IMR-90 (cell line): ENCODE measurements around the gene CHN1. TPM values are rescaled to one million over a fixed set of nuclear protein-coding genes. Genes with fewer than 3 reads are reported as not detected.

ENCODE experiments used
- ATAC-seq: fragments of 200-7000 bp; cut with Tn5 transposase; 2 replicates; pipeline ENCODE4 v1.9.1; 2020; ENCODE audit warnings: low read depth, mild to moderate bottlenecking, moderate library complexity
- BruUV-seq: library from RNA; stranded (reverse); fragments of 400-500 nt; replicated peaks from 2 replicates; lab custom pipeline; 2021; lab: Mats Ljungman, UMichigan
- CTCF ChIA-PET: fragments of 300-600 bp; formaldehyde crosslinking; extraction: SDS; loops from one replicate; lab custom pipeline; 2021; ENCODE audit warnings: antibody characterized with exemption; lab: Yijun Ruan, JAX
- POLR2A ChIA-PET: fragments of 300-600 bp; sonication (Branson Sonifier 250); formaldehyde crosslinking; loops from one replicate; lab custom pipeline; 2022; ENCODE audit warnings: antibody characterized with exemption; ENCODE audit not compliant: unreplicated experiment; lab: Charles Lee
- DNase-seq: peaks from one replicate; pipeline ENCODE4 v3.0.0; 2013
- H2AFZ ChIP-seq: replicated peaks from 2 replicates; pipeline ENCODE3; 2013; ENCODE audit warnings: low read length, mild to moderate bottlenecking; ENCODE audit not compliant: poor library complexity
- H2AK5ac ChIP-seq: 2 replicates; pipeline ENCODE4 v1.6.1; 2013; ENCODE audit warnings: low read depth, low read length, inconsistent platforms
- H2AK9ac ChIP-seq: replicated peaks from 2 replicates; pipeline ENCODE3; 2013; ENCODE audit warnings: mild to moderate bottlenecking, low read depth, low read length, moderate library complexity; ENCODE audit not compliant: poor library complexity
- H2BK120ac ChIP-seq: 2 replicates; pipeline ENCODE4 v1.6.1; 2013; ENCODE audit warnings: low read depth, low read length, inconsistent platforms
- H2BK15ac ChIP-seq: 3 replicates; pipeline ENCODE4 v1.6.1; 2013; ENCODE audit warnings: low read depth, low read length, inconsistent platforms
- H2BK20ac ChIP-seq: 2 replicates; pipeline ENCODE4 v1.6.1; 2013; ENCODE audit warnings: low read depth, mild to moderate bottlenecking, inconsistent platforms, low read length, moderate library complexity
- H2BK5ac ChIP-seq: 2 replicates; pipeline ENCODE4 v1.6.1; 2013; ENCODE audit warnings: mild to moderate bottlenecking, low read depth, low read length, inconsistent platforms; ENCODE audit not compliant: poor library complexity, severe bottlenecking
- H3K14ac ChIP-seq: replicated peaks from 2 replicates; pipeline ENCODE4 v1.6.1; 2013; ENCODE audit warnings: low read depth, low read length, inconsistent platforms
- H3K18ac ChIP-seq: 2 replicates; pipeline ENCODE4 v1.6.1; 2013; ENCODE audit warnings: low read depth, low read length, control low read depth
- H3K23ac ChIP-seq: 2 replicates; pipeline ENCODE4 v1.6.1; 2013; ENCODE audit warnings: low read depth, low read length, inconsistent platforms
- H3K27ac ChIP-seq: 2 replicates; pipeline ENCODE4 v1.5.1; 2013; ENCODE audit warnings: mild to moderate bottlenecking, control low read depth, low read length; ENCODE audit not compliant: insufficient read depth
- H3K27me3 ChIP-seq: 2 replicates; pipeline ENCODE4 v1.6.1; 2013; ENCODE audit warnings: low read length; ENCODE audit not compliant: control insufficient read depth, insufficient read depth
- H3K36me3 ChIP-seq: 2 replicates; pipeline ENCODE4 v1.6.1; 2013; ENCODE audit warnings: low read length, mixed read lengths; ENCODE audit not compliant: control insufficient read depth, insufficient read depth
- H3K4ac ChIP-seq: 2 replicates; pipeline ENCODE4 v1.6.1; 2013; ENCODE audit warnings: low read depth, low read length, inconsistent platforms
- H3K4me1 ChIP-seq: 2 replicates; pipeline ENCODE4 v1.6.1; 2013; ENCODE audit warnings: low read length, mixed read lengths; ENCODE audit not compliant: control insufficient read depth, insufficient read depth
- H3K4me2 ChIP-seq: 2 replicates; pipeline ENCODE4 v1.6.1; 2013; ENCODE audit warnings: low read depth, mild to moderate bottlenecking, control low read depth, low read length, moderate library complexity
- H3K4me3 ChIP-seq: 2 replicates; pipeline ENCODE4 v1.5.1; 2013; ENCODE audit warnings: low read depth, mild to moderate bottlenecking, control low read depth, low read length, moderate library complexity; ENCODE audit not compliant: insufficient read depth
- H3K56ac ChIP-seq: 2 replicates; pipeline ENCODE4 v1.6.1; 2013; ENCODE audit warnings: low read length, inconsistent platforms; ENCODE audit not compliant: insufficient read depth; ENCODE audit errors: extremely low read depth
- H3K79me1 ChIP-seq, 2 experiments: 2 replicates each; pipeline ENCODE4 v1.6.1; 2013; ENCODE audit warnings: low read length in 2 of 2, inconsistent platforms in 1 of 2, low read depth in 1 of 2
- H3K9ac ChIP-seq: 2 replicates; pipeline ENCODE4 v1.6.1; 2013; ENCODE audit warnings: low read depth, low read length, control low read depth
- H3K9me1 ChIP-seq: 2 replicates; pipeline ENCODE4 v1.6.1; 2013; ENCODE audit warnings: low read length, inconsistent platforms; ENCODE audit not compliant: insufficient read depth
- H3K9me3 ChIP-seq: 2 replicates; pipeline ENCODE4 v1.6.1; 2013; ENCODE audit warnings: low read length; ENCODE audit not compliant: control insufficient read depth, insufficient read depth
- H4K20me1 ChIP-seq: 2 replicates; pipeline ENCODE4 v1.6.1; 2013; ENCODE audit warnings: low read length, inconsistent platforms; ENCODE audit not compliant: insufficient read depth
- H4K5ac ChIP-seq: 2 replicates; pipeline ENCODE4 v1.6.1; 2013; ENCODE audit warnings: mild to moderate bottlenecking, low read depth, low read length, control low read depth
- H4K8ac ChIP-seq, 2 experiments: 2 replicates each; pipeline ENCODE4 v1.6.1; 2013; ENCODE audit warnings: low read depth in 2 of 2, low read length in 2 of 2, control low read depth in 1 of 2, inconsistent platforms in 1 of 2
- H4K91ac ChIP-seq: 2 replicates; pipeline ENCODE4 v1.6.1; 2013; ENCODE audit warnings: low read depth, low read length, inconsistent platforms; ENCODE audit not compliant: insufficient read depth
- BHLHE40 ChIP-seq: fragments of 150-350 bp; IDR thresholded peaks from 2 replicates; pipeline ENCODE4 v1.6.1; 2016; ENCODE audit warnings: mild to moderate bottlenecking, low read depth, low read length
- MAZ ChIP-seq: IDR thresholded peaks from 2 replicates; pipeline ENCODE4 v1.6.1; 2012; ENCODE audit warnings: low read depth, mild to moderate bottlenecking, low read length, improper control_type of control experiment, moderate library complexity, borderline replicate concordance
- MXI1 ChIP-seq: IDR thresholded peaks from 2 replicates; pipeline ENCODE4 v1.6.1; 2012; ENCODE audit warnings: low read depth, mild to moderate bottlenecking, low read length, moderate library complexity, borderline replicate concordance
- RAD21 ChIP-seq: IDR thresholded peaks from 2 replicates; pipeline ENCODE4 v1.6.1; 2012; ENCODE audit warnings: low read length, improper control_type of control experiment
- RCOR1 ChIP-seq: IDR thresholded peaks from 2 replicates; pipeline ENCODE4 v1.6.1; 2012; ENCODE audit warnings: mild to moderate bottlenecking, low read length, improper control_type of control experiment; ENCODE audit not compliant: insufficient replicate concordance
- WGBS, 2 experiments: methylation state at CpG; one replicate each; pipeline versions ENCODE4 v1.1.5 to v1.1.7; 2013; ENCODE audit warnings: missing lambda C conversion rate in 2 of 2; ENCODE audit not compliant: insufficient read length in 1 of 2; ENCODE audit errors: extremely low coverage in 2 of 2; 5-methylcytosine and 5-hydroxymethylcytosine counted together
- dilution Hi-C: fragments of 300-500 bp; cut with HindIII; formaldehyde crosslinking; loops from one replicate; pipeline ENCODE4 v1.14.3; 2018; ENCODE audit warnings: low sequenced_read_pairs; ENCODE audit not compliant: unreplicated experiment
- in situ Hi-C: fragments of 300-500 bp; cut with MboI; formaldehyde crosslinking; loops from 3 replicates; pipeline ENCODE4 v1.14.3; 2019; ENCODE audit warnings: low sequenced_read_pairs, inconsistent platforms, mixed read lengths
- intact Hi-C: fragments of 100-400 bp; cut with micrococcal nuclease; formaldehyde crosslinking; loops from 2 replicates; pipeline ENCODE4 v1.10.0; 2022
- polyA plus RNA-seq, 3 experiments: library from polyadenylated mRNA; depleted of rRNA; stranded (reverse); fragments of >200 nt; gene quantifications; 2 replicates each; pipeline ENCODE4 v1.2.3, GENCODE V29; 2012; ENCODE audit warnings: low replicate concordance in 1 of 3
- total RNA-seq: library from RNA; depleted of rRNA; stranded (reverse); fragments of >200 nt; gene quantifications from 2 replicates; pipeline ENCODE4 v1.2.3, GENCODE V29; 2012

The CHN1 gene
- total and polyA plus RNA-seq, 2 of the 4 experiments (the other 2 are of a cell fraction): 58.4 to 66.9 TPM

GRCh38 chr2:174781298-174781697, 223.9 kb downstream of the CHN1 start:
- Histone ChIP-seq H4K8ac (peak overlapping the region in 1 of 2 experiments; percentile 63; a peak in 1 of 4 replicates), H4K91ac (peak overlapping the region; percentile 70), H4K20me1 (no peaks in the 10 kb centered on the region), H2BK5ac (peak overlapping the region; percentile 10), H4K5ac (peak overlapping the region; percentile 28; the same call in 1 of the 2 replicates), H3K4me2 (no peak overlapping the region), H2BK15ac (peak overlapping the region; percentile 78; the same call in 2 of the 3 replicates), H3K9ac (no peak overlapping the region), H2AK9ac (peak overlapping the region; percentile 32), H3K9me1 (peaks cover 44% of the 10 kb centered on the region), H3K14ac (peak overlapping the region; percentile 61), H3K4ac (peak overlapping the region; percentile 74), H3K79me1 (peaks cover 0 to 18% of the 10 kb centered on the region in 2 experiments; a peak in 2 of 4 replicates), H3K9me3 (no peaks in the 10 kb centered on the region), H3K23ac (no peak overlapping the region), H3K27ac (no peak overlapping the region), H3K56ac (no peak overlapping the region), H3K36me3 (no peaks in the 10 kb centered on the region), H3K18ac (peak overlapping the region; percentile 20; the same call in 1 of the 2 replicates), H2AK5ac (peak overlapping the region; percentile 81; the same call in 1 of the 2 replicates), H2BK120ac (peak overlapping the region; percentile 97), H3K4me3 (no peak overlapping the region), H2AFZ (no peak overlapping the region), H3K4me1 (peaks cover 40% of the 10 kb centered on the region), H3K27me3 (no peaks in the 10 kb centered on the region), H2BK20ac (peak overlapping the region; percentile 94)
- ATAC-seq: no peak
- CTCF ChIA-PET: interaction anchor here (0.5 kb wide), 1 partner anchor 58 kb away, joined by 7 read pairs; no protein-coding TSS in a partner anchor
- in situ Hi-C loops: no loop called here
- no peak for DNase-seq
- dilution Hi-C loops: no loop called here
- POLR2A ChIA-PET: no interaction called here
- intact Hi-C loops: no loop called here
- BruUV-seq: no TSS peak
- TF ChIP-seq BHLHE40 (no peak), RAD21 (no peak), RCOR1 (no peak), MXI1 (no peak), MAZ (no peak)
- 72% methylated on average over 3 of the region's 9 CpGs; no CpG with 5 or more reads in 1 of the 2 experiments for WGBS, 2 experiments
